ENCODE measurements around the gene PLPPR2.
"Not testable (repeated sequence)": the region's sequence is repeated elsewhere in the genome, so short reads cannot be mapped to it uniquely, and the experiment has no call there.

Gene PLPPR2

DNA sequence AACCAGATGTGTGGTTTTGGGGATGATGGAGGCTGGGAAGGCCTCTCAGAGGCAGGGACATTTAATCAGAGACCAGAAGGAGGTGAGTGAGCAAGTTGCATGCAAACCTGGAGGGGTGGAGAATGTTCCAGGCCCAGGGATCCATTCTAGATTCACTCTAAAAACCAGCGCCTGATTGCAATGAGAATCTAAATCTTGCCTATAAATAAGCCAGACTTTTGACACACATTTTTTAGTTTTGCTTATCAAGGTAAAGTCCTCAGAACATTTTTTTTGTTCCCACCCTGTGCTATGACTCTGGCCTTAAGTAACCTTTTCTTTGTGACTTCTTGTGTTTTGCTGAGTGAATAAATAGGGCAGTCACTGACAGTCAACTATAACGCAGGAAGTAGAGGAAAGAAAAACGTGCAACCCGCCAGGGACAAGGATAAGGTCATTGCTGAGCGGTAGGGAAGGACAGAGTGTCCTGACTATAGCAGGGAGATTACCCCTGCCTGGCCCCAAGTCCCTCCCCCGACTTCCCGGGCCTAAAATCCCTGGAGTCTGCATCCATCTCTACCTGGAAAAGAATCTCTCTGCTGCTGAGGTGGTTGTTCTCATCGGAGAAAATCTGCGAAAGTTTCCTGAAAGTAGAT lies 49.5 kb downstream of the PLPPR2 start:
- DNase-seq, result no peak

DNA sequence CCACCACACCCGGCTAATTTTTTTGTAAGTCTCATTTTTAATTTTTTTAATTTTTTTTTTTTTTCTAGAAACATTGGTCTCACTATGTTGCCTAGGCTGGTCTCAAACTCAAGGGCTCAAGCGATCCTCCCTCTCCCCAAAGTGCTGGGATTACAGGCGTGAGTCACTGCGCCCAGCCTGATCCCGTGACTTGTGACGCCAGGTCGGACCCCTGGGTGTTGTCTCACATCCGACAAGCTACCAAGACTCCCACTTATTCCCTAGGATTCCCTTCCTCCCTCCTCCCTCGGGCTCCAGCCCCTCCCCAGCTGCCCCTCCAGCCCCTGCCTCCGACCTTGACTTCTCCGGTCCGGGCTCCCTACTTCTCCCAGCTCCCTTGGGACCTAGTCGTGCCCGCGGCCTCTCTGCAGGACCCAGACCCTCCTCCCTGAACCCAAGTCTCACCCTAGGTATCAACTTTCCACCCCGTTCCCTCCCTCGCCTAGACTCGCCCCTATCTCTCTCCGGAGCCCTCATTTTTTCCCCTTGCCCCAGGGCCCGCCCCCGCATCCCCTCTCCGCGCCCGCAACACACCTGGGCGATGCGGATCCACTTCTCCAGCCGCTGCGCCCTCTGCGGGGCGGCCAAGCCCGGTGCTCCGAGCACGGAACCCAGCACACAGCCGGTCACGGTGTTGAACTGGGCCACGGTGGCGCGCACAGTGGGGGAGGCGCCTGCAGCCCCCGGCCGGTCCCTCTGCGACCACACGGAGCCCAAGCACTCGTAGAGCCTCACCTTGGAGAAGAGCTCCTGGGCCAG lies 50.8 kb downstream of the PLPPR2 start:
- DNase-seq, result peak; percentile 38

DNA sequence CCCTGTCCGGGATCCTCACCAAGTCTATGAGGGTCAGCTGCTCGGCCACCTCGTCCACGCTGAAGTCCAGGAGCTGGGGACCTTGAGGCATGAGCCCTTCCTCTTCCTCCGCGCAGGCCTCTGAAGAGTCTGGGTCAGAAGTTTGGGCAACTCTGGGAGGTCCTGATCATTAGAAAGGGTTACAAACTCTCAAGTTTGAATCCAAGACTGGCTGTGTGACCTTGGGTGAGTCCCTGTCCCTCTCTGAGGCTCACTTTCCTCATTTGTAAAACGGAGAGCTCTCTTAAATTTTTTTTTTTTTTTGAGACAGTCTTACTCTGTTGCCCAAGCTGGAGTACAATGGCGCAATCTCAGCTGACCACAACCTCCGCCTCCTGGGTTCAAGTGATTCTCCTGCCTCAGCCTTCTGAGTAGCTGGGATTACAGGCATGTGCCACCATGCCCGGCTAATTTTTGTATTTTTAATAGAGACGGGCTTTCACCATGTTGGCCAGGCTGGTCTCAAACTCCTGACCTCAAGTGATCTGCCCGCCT lies 51.5 kb downstream of the PLPPR2 start:
- DNase-seq, result not testable (repeated sequence)

DNA sequence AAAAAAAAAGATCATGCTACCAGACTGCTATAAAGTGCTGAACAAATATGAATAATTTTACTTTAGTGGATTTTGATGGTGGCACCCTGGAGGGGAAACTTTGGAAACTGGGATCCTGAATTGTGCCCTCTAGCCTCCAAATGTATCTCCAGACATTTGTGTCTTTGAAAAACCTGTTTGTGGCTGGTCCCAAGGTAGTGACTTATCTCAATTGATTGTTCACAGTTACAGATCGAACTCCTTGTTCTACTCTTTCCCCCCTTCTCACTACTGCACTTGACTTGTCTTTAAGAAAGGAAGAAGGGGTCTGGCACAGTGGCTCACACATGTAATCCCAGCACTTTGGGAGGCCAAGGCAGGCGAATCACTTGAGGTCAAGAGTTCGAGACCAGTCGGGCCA lies 53.4 kb downstream of the PLPPR2 start:
- no peak for DNase-seq

DNA sequence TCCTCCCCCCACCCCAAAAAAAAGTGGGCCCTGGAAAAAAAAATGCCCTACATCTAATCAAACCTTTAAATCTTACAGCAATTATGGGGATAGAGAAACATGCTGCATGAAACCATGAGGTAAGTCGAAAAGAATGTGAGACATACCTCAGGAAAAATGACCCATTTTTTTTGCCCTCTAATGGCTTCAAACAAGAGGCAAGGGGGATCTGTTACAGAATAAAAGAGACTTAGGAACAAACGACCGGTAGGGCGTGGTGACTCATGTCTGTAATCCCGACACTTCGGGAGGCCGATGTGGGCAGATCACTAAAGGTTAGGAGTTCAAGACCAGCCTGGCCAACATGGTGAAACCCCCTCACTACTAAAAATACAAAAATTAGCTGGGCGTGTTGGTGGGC lies 55.5 kb downstream of the PLPPR2 start:
- DNase-seq, result no peak

DNA sequence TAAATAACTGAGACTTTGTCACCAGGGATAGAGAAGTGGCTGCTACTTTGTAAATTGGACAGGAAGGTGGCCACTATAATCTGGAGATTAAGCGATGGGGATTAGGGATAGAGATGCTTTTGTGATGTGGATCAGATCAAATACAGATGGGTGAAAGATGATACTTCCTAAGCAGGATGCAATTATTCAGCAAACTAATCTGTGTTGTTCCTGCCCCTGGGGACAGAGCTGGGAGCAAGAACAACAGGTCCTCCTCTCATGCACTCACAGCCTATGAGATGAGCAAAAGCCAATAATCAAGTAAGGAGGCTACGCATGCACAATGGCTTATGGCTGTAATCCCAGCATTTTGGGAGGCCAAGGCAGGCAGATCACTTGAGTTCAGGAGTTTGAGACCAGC lies 59.3 kb downstream of the PLPPR2 start:
- no peak for DNase-seq
